ENCODE data around the gene PEX12.

DNA sequence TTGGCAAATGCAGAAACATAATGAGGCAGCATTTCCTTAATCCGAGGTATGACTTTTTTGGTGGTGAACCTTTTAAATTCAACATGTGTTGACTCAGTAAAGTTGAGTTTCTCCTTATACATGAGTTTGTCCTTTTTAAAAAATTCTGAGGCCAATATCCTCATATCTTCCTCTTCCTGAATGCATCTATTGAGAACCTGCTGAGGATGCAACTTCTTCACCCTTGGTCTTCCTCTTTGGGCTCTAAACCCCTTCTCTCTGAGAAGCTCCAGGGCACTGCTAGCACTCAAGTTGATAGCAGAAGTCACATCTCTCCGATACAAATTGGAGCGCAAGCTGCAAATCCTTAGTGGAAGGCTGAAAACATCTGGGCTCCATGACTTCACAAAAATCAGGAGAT, 21.0 kb downstream of the PEX12 start:
- TF ChIP-seq POLR2AphosphoS5 (IDR thresholded peaks at IDR 0.05; ENCODE audit: low read depth, low read length) (no peak), TAF1 (IDR thresholded peaks at IDR 0.05; ENCODE audit: low read depth, low read length) (no peak), POLR2A (IDR thresholded peaks at IDR 0.05; ENCODE audit: low read depth, low read length) (no peak), SPI1 (IDR thresholded peaks at IDR 0.05; ENCODE audit: low read depth, low read length) (no peak)

Measured in GM12891 (cell line).